ENCODE results near the gene MARVELD2.

DNA sequence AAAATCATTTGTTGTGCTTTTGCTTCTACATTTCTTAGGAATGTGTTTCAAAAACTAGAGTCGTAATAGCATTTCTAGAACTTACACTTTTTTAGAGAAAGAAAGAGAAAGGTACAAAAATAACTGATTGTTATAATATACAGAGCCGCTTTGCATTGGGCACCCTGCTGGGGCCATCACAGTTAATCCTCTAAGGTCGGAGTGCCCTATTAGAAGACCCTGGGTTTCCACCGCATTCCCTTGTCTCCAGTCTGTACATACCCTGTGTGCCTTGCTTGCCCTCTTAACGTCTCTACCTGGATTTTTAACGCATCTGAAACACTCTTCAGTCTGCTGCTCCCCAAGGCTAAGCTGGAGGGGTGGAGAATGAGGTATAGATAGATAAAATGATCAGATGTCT is 1.3 kb downstream of the MARVELD2 start:
- TF ChIP-seq HNRNPK (IDR thresholded peaks at IDR 0.05; ENCODE audit: low read depth, low read length, poor library complexity, severe bottlenecking): no peak
- no peak for TF ChIP-seq RNF2 (conservative IDR thresholded peaks at IDR 0.05; ENCODE audit: low read depth)
- TF ChIP-seq, protein P1, sequence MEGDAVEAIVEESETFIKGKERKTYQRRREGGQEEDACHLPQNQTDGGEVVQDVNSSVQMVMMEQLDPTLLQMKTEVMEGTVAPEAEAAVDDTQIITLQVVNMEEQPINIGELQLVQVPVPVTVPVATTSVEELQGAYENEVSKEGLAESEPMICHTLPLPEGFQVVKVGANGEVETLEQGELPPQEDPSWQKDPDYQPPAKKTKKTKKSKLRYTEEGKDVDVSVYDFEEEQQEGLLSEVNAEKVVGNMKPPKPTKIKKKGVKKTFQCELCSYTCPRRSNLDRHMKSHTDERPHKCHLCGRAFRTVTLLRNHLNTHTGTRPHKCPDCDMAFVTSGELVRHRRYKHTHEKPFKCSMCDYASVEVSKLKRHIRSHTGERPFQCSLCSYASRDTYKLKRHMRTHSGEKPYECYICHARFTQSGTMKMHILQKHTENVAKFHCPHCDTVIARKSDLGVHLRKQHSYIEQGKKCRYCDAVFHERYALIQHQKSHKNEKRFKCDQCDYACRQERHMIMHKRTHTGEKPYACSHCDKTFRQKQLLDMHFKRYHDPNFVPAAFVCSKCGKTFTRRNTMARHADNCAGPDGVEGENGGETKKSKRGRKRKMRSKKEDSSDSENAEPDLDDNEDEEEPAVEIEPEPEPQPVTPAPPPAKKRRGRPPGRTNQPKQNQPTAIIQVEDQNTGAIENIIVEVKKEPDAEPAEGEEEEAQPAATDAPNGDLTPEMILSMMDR (CRISPR knock-in tag; IDR thresholded peaks at IDR 0.05): no peak
- TF ChIP-seq, protein P2, sequence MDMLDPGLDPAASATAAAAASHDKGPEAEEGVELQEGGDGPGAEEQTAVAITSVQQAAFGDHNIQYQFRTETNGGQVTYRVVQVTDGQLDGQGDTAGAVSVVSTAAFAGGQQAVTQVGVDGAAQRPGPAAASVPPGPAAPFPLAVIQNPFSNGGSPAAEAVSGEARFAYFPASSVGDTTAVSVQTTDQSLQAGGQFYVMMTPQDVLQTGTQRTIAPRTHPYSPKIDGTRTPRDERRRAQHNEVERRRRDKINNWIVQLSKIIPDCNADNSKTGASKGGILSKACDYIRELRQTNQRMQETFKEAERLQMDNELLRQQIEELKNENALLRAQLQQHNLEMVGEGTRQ (IDR thresholded peaks at IDR 0.05; ENCODE audit: low read depth, low read length): no peak
- TF ChIP-seq, protein P2 (CRISPR knock-in tag; IDR thresholded peaks at IDR 0.05; ENCODE audit: borderline replicate concordance): no peak
- TF ChIP-seq THYN1 (CRISPR knock-in tag; IDR thresholded peaks at IDR 0.05; ENCODE audit: borderline replicate concordance, low read depth): no peak
- no peak for TF ChIP-seq ZSCAN12 (CRISPR knock-in tag; IDR thresholded peaks at IDR 0.05)
- TF ChIP-seq, protein P3, sequence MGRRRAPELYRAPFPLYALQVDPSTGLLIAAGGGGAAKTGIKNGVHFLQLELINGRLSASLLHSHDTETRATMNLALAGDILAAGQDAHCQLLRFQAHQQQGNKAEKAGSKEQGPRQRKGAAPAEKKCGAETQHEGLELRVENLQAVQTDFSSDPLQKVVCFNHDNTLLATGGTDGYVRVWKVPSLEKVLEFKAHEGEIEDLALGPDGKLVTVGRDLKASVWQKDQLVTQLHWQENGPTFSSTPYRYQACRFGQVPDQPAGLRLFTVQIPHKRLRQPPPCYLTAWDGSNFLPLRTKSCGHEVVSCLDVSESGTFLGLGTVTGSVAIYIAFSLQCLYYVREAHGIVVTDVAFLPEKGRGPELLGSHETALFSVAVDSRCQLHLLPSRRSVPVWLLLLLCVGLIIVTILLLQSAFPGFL (CRISPR knock-in tag; IDR thresholded peaks at IDR 0.05): no peak
- TF ChIP-seq ATF1 (CRISPR knock-in tag; IDR thresholded peaks at IDR 0.05): no peak
- TF ChIP-seq ZSCAN30 (CRISPR knock-in tag; IDR thresholded peaks at IDR 0.05): no peak

All from HepG2 (cell line).